GM12873 (cell line): ENCODE data around the gene KCTD16.

ENCODE experiments used
- TF ChIP-seq, protein P1 (sequence below): IDR thresholded peaks from 2 replicates; pipeline ENCODE4 v1.5.1; 2012; ENCODE audit warnings: low read depth, mild to moderate bottlenecking, moderate library complexity, low read length, control low read depth; ENCODE audit not compliant: insufficient read depth; ENCODE audit errors: missing control alignments

KCTD16 gene

DNA sequence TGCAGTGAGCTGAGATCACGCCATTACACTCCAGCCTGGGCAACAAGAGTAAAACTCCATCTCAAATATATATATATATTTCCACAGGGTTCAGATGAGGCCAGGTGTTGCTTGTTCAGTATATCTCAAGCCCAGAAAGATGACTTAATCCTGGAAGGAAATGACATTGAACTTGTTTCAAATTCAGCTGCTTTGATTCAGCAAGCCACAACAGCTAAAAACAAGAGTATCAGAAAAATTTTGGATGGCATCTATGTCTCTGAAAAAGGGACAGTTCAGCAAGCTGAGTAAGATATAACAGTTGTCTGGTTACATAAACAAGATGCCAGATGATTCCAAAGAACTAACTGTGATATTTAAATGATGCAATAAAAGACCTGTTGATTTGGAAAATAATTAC, 352.0 kb downstream of the KCTD16 start:
- TF ChIP-seq, protein P1, sequence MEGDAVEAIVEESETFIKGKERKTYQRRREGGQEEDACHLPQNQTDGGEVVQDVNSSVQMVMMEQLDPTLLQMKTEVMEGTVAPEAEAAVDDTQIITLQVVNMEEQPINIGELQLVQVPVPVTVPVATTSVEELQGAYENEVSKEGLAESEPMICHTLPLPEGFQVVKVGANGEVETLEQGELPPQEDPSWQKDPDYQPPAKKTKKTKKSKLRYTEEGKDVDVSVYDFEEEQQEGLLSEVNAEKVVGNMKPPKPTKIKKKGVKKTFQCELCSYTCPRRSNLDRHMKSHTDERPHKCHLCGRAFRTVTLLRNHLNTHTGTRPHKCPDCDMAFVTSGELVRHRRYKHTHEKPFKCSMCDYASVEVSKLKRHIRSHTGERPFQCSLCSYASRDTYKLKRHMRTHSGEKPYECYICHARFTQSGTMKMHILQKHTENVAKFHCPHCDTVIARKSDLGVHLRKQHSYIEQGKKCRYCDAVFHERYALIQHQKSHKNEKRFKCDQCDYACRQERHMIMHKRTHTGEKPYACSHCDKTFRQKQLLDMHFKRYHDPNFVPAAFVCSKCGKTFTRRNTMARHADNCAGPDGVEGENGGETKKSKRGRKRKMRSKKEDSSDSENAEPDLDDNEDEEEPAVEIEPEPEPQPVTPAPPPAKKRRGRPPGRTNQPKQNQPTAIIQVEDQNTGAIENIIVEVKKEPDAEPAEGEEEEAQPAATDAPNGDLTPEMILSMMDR: no peak

DNA sequence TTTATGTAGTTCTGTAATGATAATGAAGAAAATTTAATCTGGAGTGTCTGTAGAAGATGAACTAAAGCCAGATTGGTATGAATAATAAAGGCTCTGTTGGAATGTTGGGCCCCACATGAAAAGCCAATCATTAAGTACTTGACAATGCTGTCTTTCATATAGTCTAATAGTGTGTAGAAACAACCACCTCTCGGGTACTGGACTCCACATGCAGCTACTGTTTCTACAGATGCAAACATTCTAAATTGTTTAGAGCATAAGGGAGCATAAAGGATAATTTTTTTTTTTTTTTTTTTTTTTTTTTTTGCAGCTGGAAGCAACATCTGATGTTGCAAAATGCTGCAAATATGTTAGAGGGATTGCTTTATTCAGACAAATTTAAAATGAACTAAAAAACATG, 354.3 kb downstream of the KCTD16 start:
- TF ChIP-seq, protein P1: no peak

DNA sequence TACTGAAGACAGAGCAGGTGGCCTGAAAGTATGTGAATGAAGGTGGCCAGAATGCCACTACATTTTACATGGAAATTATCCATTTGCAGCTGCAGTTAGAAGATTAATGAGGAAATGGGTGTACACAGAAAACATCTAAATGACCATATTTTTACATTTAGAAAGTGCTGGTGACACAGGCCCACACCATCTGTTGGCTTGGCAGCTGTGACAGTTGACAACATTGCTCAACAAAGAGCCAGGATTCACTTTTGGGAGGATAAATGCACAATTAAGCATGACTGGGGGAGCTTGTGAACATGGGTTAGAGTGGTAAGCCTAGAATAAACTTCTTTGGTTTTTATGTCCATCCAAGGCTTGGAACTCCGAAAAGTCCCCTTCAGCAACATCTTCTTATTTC, 360.5 kb downstream of the KCTD16 start:
- TF ChIP-seq, protein P1: no peak
